HEK293 (cell line): ENCODE data around the gene PROX2.
A peak's percentile ranks its signal among the peaks of the same experiment; 100 is the strongest.

ENCODE experiments used
- CTCF ChIA-PET: fragments of 350-600 bp; formaldehyde crosslinking; extraction: SDS; loops from one replicate; lab custom pipeline; 2021; ENCODE audit warnings: antibody characterized with exemption; lab: Yijun Ruan, JAX
- POLR2A ChIA-PET: fragments of 300-600 bp; formaldehyde crosslinking; extraction: SDS; loops from one replicate; lab custom pipeline; 2020; ENCODE audit warnings: antibody characterized with exemption, inconsistent platforms; lab: Yijun Ruan, JAX
- H3K27ac ChIP-seq: fragments of 200-500 bp; sonication (Bioruptor generic); 2 replicates; pipeline ENCODE4 v1.5.1; 2014; ENCODE audit warnings: low read depth, low read length, control low read depth, inconsistent platforms; ENCODE audit errors: extremely low read depth
- H3K36me3 ChIP-seq, 2 experiments: fragments of 200-500 bp in 1 of 2; sonication (Bioruptor generic) in 1 of 2; 1 replicate in 1 of 2; 2 replicates in 1 of 2; pipeline ENCODE4 v1.5.1; 2014 to 2017; ENCODE audit warnings: inconsistent platforms in 2 of 2, low read length in 2 of 2; ENCODE audit not compliant: control insufficient read depth in 2 of 2, insufficient read depth in 1 of 2
- H3K4me1 ChIP-seq: fragments of 200-500 bp; sonication (Bioruptor generic); 2 replicates; pipeline ENCODE4 v1.5.1; 2014; ENCODE audit warnings: mild to moderate bottlenecking, low read length, inconsistent platforms; ENCODE audit not compliant: control insufficient read depth, insufficient read depth
- H3K4me3 ChIP-seq: 2 replicates; pipeline ENCODE4 v1.5.1; 2011; ENCODE audit warnings: low read depth, mild to moderate bottlenecking, control low read depth, low read length, moderate library complexity
- H3K9me3 ChIP-seq: fragments of 200-500 bp; sonication (Bioruptor generic); 2 replicates; pipeline ENCODE4 v1.5.1; 2014; ENCODE audit warnings: low read depth, low read length, inconsistent platforms; ENCODE audit not compliant: control insufficient read depth, insufficient read depth
- CTCF ChIP-seq: fragments of 450-650 bp; formaldehyde crosslinking; IDR thresholded peaks from 2 replicates; pipeline ENCODE4 v1.5.1; 2016; ENCODE audit warnings: missing biosample characterization, missing genetic modification characterization
- FEZF1 ChIP-seq: fragments of 450-650 bp; formaldehyde crosslinking; IDR thresholded peaks from 2 replicates; pipeline ENCODE4 v1.5.1; 2016; ENCODE audit warnings: missing biosample characterization, missing genetic modification characterization
- HOXC10 ChIP-seq: sonication (generic); formaldehyde crosslinking; IDR thresholded peaks from 2 replicates; pipeline ENCODE4 v1.8.1; 2023; ENCODE audit warnings: mild to moderate bottlenecking, missing genetic modification reagents
- INSM2 ChIP-seq: fragments of 450-650 bp; formaldehyde crosslinking; IDR thresholded peaks from 2 replicates; pipeline ENCODE4 v1.5.1; 2016; ENCODE audit warnings: missing biosample characterization, missing genetic modification characterization
- KLF10 ChIP-seq: fragments of 450-650 bp; IDR thresholded peaks from 2 replicates; pipeline ENCODE4 v1.5.1; 2018; ENCODE audit warnings: missing biosample characterization, mild to moderate bottlenecking, missing genetic modification characterization
- KLF8 ChIP-seq: fragments of 450-650 bp; formaldehyde crosslinking; IDR thresholded peaks from 2 replicates; pipeline ENCODE4 v1.5.1; 2016; ENCODE audit warnings: missing biosample characterization, missing genetic modification characterization
- PRDM2 ChIP-seq: fragments of 450-650 bp; formaldehyde crosslinking; IDR thresholded peaks from 2 replicates; pipeline ENCODE4 v1.5.1; 2016; ENCODE audit warnings: missing biosample characterization, missing genetic modification characterization, borderline replicate concordance
- ZBTB17 ChIP-seq: fragments of 450-650 bp; formaldehyde crosslinking; IDR thresholded peaks from 2 replicates; pipeline ENCODE4 v1.5.1; 2016; ENCODE audit warnings: missing biosample characterization, missing genetic modification characterization
- ZFP41 ChIP-seq: fragments of 450-650 bp; formaldehyde crosslinking; IDR thresholded peaks from 2 replicates; pipeline ENCODE4 v1.5.1; 2016; ENCODE audit warnings: missing biosample characterization, missing genetic modification characterization, borderline replicate concordance
- ZNF19 ChIP-seq: fragments of 450-650 bp; formaldehyde crosslinking; IDR thresholded peaks from 2 replicates; pipeline ENCODE4; 2016; ENCODE audit warnings: missing biosample characterization, missing genetic modification characterization, low read depth
- ZNF37A ChIP-seq: fragments of 450-650 bp; IDR thresholded peaks from 2 replicates; pipeline ENCODE4 v1.5.1; 2018; ENCODE audit warnings: missing biosample characterization, missing genetic modification characterization
- ZNF48 ChIP-seq: fragments of 450-650 bp; formaldehyde crosslinking; IDR thresholded peaks from 2 replicates; pipeline ENCODE4 v1.5.1; 2016; ENCODE audit warnings: missing biosample characterization, missing genetic modification characterization
- ZNF530 ChIP-seq: fragments of 450-650 bp; formaldehyde crosslinking; IDR thresholded peaks from 2 replicates; pipeline ENCODE4 v1.5.1; 2016; ENCODE audit warnings: low read depth, missing biosample characterization, missing genetic modification characterization
- ZNF561 ChIP-seq: fragments of 450-650 bp; IDR thresholded peaks from 2 replicates; pipeline ENCODE4 v1.5.1; 2018; ENCODE audit warnings: missing biosample characterization, missing genetic modification characterization, borderline replicate concordance
- ZNF76 ChIP-seq: fragments of 450-650 bp; formaldehyde crosslinking; IDR thresholded peaks from 2 replicates; pipeline ENCODE4; 2016; ENCODE audit warnings: low read depth, missing biosample characterization, missing genetic modification characterization, borderline replicate concordance
- ZNF792 ChIP-seq: fragments of 450-650 bp; formaldehyde crosslinking; IDR thresholded peaks from 2 replicates; pipeline ENCODE4 v1.5.1; 2016; ENCODE audit warnings: missing biosample characterization, missing genetic modification characterization
- ZSCAN16 ChIP-seq: fragments of 450-650 bp; formaldehyde crosslinking; IDR thresholded peaks from 2 replicates; pipeline ENCODE4 v1.5.1; 2016; ENCODE audit warnings: missing biosample characterization, missing genetic modification characterization
- ZXDB ChIP-seq: fragments of 450-650 bp; formaldehyde crosslinking; IDR thresholded peaks from 2 replicates; pipeline ENCODE4 v1.5.1; 2016; ENCODE audit warnings: missing biosample characterization, missing genetic modification characterization
- TF ChIP-seq, protein P1 (sequence below): fragments of 450-650 bp; formaldehyde crosslinking; IDR thresholded peaks from 2 replicates; pipeline ENCODE4 v1.5.1; 2016; ENCODE audit warnings: missing biosample characterization, missing genetic modification characterization

PROX2 gene

GRCh38 chr14:74890262-74890661 lies 14.3 kb upstream of the PROX2 start:
- peaks cover 62 to 79% of the 10 kb centered on the region in 2 experiments for H3K36me3 ChIP-seq
- TF ChIP-seq ZNF19 (tag by site-specific recombination) = no peak
- peaks cover 21% of the 10 kb centered on the region for H3K4me1 ChIP-seq
- H3K27ac ChIP-seq = no peak overlapping the region
- ChIA-PET CTCF (interaction anchor here (0.8 to 3.4 kb wide), 4 partner anchors 12 to 285 kb away, joined by 3 to 11 read pairs (median 8); no protein-coding TSS in a partner anchor), POLR2A (no interaction called here)
- H3K4me3 ChIP-seq = no peak overlapping the region
- H3K9me3 ChIP-seq = no peaks in the 10 kb centered on the region

GRCh38 chr14:74888164-74889158 lies 12.5 kb upstream of the PROX2 start:
- H3K27ac ChIP-seq = peak overlapping the region; percentile 29
- CTCF ChIA-PET = interaction anchor here (0.9 to 3.4 kb wide), 6 partner anchors 10 to 32 kb away, joined by 3 to 11 read pairs (median 6); no protein-coding TSS in a partner anchor
- no peaks in the 10 kb centered on the region for H3K9me3 ChIP-seq
- POLR2A ChIA-PET = interaction anchor here (0.6 kb wide), 1 partner anchor 8 kb away, joined by 4 read pairs; no protein-coding TSS in a partner anchor
- peaks cover 48 to 80% of the 10 kb centered on the region in 2 experiments for H3K36me3 ChIP-seq
- no peak overlapping the region for H3K4me3 ChIP-seq
- H3K4me1 ChIP-seq = peaks cover 31% of the 10 kb centered on the region
- TF ChIP-seq FEZF1 (no peak), ZNF792 (tag by site-specific recombination) (no peak), ZSCAN16 (tag by site-specific recombination) (no peak), KLF10 (no peak), INSM2 (0 out of 2 replicates have a peak, but pooled peaks have one; percentile 37), ZNF37A (tag by site-specific recombination) (no peak), ZFP41 (no peak), ZXDB (tag by site-specific recombination) (0 out of 2 replicates have a peak, but pooled peaks have one; percentile 44), PRDM2 (tag by site-specific recombination) (no peak), KLF8 (tag by site-specific recombination) (0 out of 2 replicates have a peak, but pooled peaks have one; percentile 21), HOXC10 (CRISPR knock-in tag) (no peak), ZBTB17 (tag by site-specific recombination) (peak; percentile 43), ZNF48 (no peak), ZNF530 (no peak), ZNF561 (tag by site-specific recombination) (no peak), CTCF (no peak), ZNF76 (tag by site-specific recombination) (no peak)
- TF ChIP-seq, protein P1, sequence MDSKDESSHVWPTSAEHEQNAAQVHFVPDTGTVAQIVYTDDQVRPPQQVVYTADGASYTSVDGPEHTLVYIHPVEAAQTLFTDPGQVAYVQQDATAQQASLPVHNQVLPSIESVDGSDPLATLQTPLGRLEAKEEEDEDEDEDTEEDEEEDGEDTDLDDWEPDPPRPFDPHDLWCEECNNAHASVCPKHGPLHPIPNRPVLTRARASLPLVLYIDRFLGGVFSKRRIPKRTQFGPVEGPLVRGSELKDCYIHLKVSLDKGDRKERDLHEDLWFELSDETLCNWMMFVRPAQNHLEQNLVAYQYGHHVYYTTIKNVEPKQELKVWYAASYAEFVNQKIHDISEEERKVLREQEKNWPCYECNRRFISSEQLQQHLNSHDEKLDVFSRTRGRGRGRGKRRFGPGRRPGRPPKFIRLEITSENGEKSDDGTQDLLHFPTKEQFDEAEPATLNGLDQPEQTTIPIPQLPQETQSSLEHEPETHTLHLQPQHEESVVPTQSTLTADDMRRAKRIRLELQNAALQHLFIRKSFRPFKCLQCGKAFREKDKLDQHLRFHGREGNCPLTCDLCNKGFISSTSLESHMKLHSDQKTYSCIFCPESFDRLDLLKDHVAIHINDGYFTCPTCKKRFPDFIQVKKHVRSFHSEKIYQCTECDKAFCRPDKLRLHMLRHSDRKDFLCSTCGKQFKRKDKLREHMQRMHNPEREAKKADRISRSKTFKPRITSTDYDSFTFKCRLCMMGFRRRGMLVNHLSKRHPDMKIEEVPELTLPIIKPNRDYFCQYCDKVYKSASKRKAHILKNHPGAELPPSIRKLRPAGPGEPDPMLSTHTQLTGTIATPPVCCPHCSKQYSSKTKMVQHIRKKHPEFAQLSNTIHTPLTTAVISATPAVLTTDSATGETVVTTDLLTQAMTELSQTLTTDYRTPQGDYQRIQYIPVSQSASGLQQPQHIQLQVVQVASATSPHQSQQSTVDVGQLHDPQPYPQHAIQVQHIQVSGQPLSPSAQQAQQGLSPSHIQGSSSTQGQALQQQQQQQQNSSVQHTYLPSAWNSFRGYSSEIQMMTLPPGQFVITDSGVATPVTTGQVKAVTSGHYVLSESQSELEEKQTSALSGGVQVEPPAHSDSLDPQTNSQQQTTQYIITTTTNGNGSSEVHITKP (tag by site-specific recombination) = peak; percentile 81
